H9 (cell line): ENCODE results near the gene TOM1L2. TPM values are rescaled to one million over a fixed set of nuclear protein-coding genes. Genes with fewer than 3 reads are reported as not detected.

Experiments
- DNase-seq: peaks from one replicate; pipeline ENCODE4 v3.0.0-alpha.2; 2017
- H2AFZ ChIP-seq: one replicate; pipeline ENCODE4 v1.6.1; 2013; ENCODE audit warnings: mild to moderate bottlenecking, low read length, control low read depth, moderate library complexity
- H2AK5ac ChIP-seq: 2 replicates; pipeline ENCODE4 v1.6.1; 2013; ENCODE audit warnings: low read length, control low read depth, mixed read lengths; ENCODE audit not compliant: insufficient read length
- H2BK120ac ChIP-seq: one replicate; pipeline ENCODE4 v1.6.1; 2013; ENCODE audit warnings: low read depth, mild to moderate bottlenecking, low read length, control low read depth, inconsistent platforms; ENCODE audit not compliant: poor library complexity, severe bottlenecking
- H2BK12ac ChIP-seq: 2 replicates; pipeline ENCODE4 v1.6.1; 2013; ENCODE audit warnings: low read length, control low read depth, mixed read lengths, low read depth; ENCODE audit not compliant: insufficient read length
- H2BK15ac ChIP-seq: 2 replicates; pipeline ENCODE4 v1.6.1; 2013; ENCODE audit warnings: low read depth, low read length, control low read depth
- H2BK20ac ChIP-seq: one replicate; pipeline ENCODE4 v1.6.1; 2013; ENCODE audit warnings: low read depth, mild to moderate bottlenecking, low read length, control low read depth, inconsistent platforms; ENCODE audit not compliant: poor library complexity, severe bottlenecking
- H2BK5ac ChIP-seq: 2 replicates; pipeline ENCODE4 v1.6.1; 2013; ENCODE audit warnings: low read length, control low read depth, mixed read lengths; ENCODE audit not compliant: insufficient read length
- H3K14ac ChIP-seq: 2 replicates; pipeline ENCODE4 v1.6.1; 2013; ENCODE audit warnings: low read length, control low read depth; ENCODE audit not compliant: insufficient read depth
- H3K18ac ChIP-seq: 2 replicates; pipeline ENCODE4 v1.6.1; 2013; ENCODE audit warnings: low read depth, mild to moderate bottlenecking, mixed read lengths, low read length, control low read depth; ENCODE audit not compliant: insufficient read length
- H3K23ac ChIP-seq: 2 replicates; pipeline ENCODE4 v1.6.1; 2013; ENCODE audit warnings: low read length, control low read depth, mixed read lengths, low read depth; ENCODE audit not compliant: insufficient read length
- H3K23me2 ChIP-seq: 2 replicates; pipeline ENCODE4 v1.6.1; 2013; ENCODE audit warnings: low read depth, mild to moderate bottlenecking, mixed read lengths, low read length, control low read depth; ENCODE audit not compliant: insufficient read length, poor library complexity, severe bottlenecking
- H3K27ac ChIP-seq: 2 replicates; pipeline ENCODE4 v1.5.1; 2013; ENCODE audit warnings: low read length, control low read depth, mixed read lengths, low read depth; ENCODE audit not compliant: insufficient read length
- H3K27me3 ChIP-seq: 2 replicates; pipeline ENCODE4 v1.6.1; 2013; ENCODE audit warnings: low read length, control low read depth, inconsistent platforms; ENCODE audit not compliant: insufficient read depth
- H3K4ac ChIP-seq: 2 replicates; pipeline ENCODE4 v1.6.1; 2013; ENCODE audit warnings: low read depth, mild to moderate bottlenecking, control low read depth, inconsistent platforms, low read length, moderate library complexity
- H3K4me1 ChIP-seq: 2 replicates; pipeline ENCODE4 v1.6.1; 2013; ENCODE audit warnings: low read length, control low read depth, inconsistent platforms; ENCODE audit not compliant: insufficient read depth
- H3K4me2 ChIP-seq: 2 replicates; pipeline ENCODE4 v1.6.1; 2013; ENCODE audit warnings: low read length, control low read depth, mixed read lengths; ENCODE audit not compliant: insufficient read length, insufficient read depth
- H3K56ac ChIP-seq: 2 replicates; pipeline ENCODE4 v1.6.1; 2013; ENCODE audit warnings: low read depth, mild to moderate bottlenecking, mixed read lengths, low read length, control low read depth; ENCODE audit not compliant: insufficient read length
- H3K79me1 ChIP-seq: 2 replicates; pipeline ENCODE4 v1.6.1; 2013; ENCODE audit warnings: low read depth, mild to moderate bottlenecking, moderate library complexity, low read length, control low read depth, inconsistent platforms; ENCODE audit not compliant: insufficient read depth, poor library complexity, severe bottlenecking
- H3K79me2 ChIP-seq: 2 replicates; pipeline ENCODE4 v1.6.1; 2013; ENCODE audit warnings: low read length, control low read depth, inconsistent platforms; ENCODE audit not compliant: insufficient read depth
- H3K9ac ChIP-seq: 2 replicates; pipeline ENCODE4 v1.6.1; 2013; ENCODE audit warnings: low read length, control low read depth, mixed read lengths; ENCODE audit not compliant: insufficient read length; ENCODE audit errors: extremely low read depth
- H3K9me3 ChIP-seq: one replicate; pipeline ENCODE4 v1.6.1; 2013; ENCODE audit warnings: low read depth, low read length, inconsistent platforms; ENCODE audit not compliant: control insufficient read depth
- H3T11ph ChIP-seq: one replicate; pipeline ENCODE4 v1.6.1; 2013; ENCODE audit warnings: mild to moderate bottlenecking, low read length, control low read depth, inconsistent platforms
- H4K20me1 ChIP-seq: one replicate; pipeline ENCODE4 v1.6.1; 2013; ENCODE audit not compliant: control insufficient read depth, insufficient read length, insufficient read depth
- H4K5ac ChIP-seq: 2 replicates; pipeline ENCODE4 v1.6.1; 2013; ENCODE audit warnings: low read depth, mild to moderate bottlenecking, mixed read lengths, low read length, control low read depth; ENCODE audit not compliant: insufficient read length
- H4K8ac ChIP-seq: replicated peaks from 2 replicates; pipeline ENCODE4 v1.6.1; 2013; ENCODE audit warnings: low read length, control low read depth, mixed read lengths, low read depth; ENCODE audit not compliant: insufficient read length
- H4K91ac ChIP-seq: 2 replicates; pipeline ENCODE4 v1.6.1; 2013; ENCODE audit warnings: low read depth, mild to moderate bottlenecking, moderate library complexity, mixed read lengths, low read length, control low read depth; ENCODE audit not compliant: insufficient read length
- H3K27ac Mint-ChIP-seq, 3 experiments: 2 replicates in 2 of 3; 3 replicates in 1 of 3; pipeline ENCODE4 v1.8.0; 2020 to 2021; ENCODE audit warnings: mixed read lengths in 3 of 3, mild to moderate bottlenecking in 1 of 3, moderate library complexity in 1 of 3
- H3K27me3 Mint-ChIP-seq: 2 replicates; pipeline ENCODE4 v1.8.0; 2021; ENCODE audit warnings: low read depth, mild to moderate bottlenecking, moderate library complexity, mixed read lengths
- H3K36me3 Mint-ChIP-seq, 3 experiments: 2 replicates in 2 of 3; 3 replicates in 1 of 3; pipeline ENCODE4 v1.8.0; 2020 to 2021; ENCODE audit warnings: low read depth in 3 of 3, mixed read lengths in 3 of 3; ENCODE audit not compliant: insufficient read depth in 1 of 3
- H3K4me1 Mint-ChIP-seq, 2 experiments: 2 replicates each; pipeline ENCODE4 v1.8.0; 2020; ENCODE audit warnings: mixed read lengths in 2 of 2
- H3K4me3 Mint-ChIP-seq, 2 experiments: 2 replicates in 1 of 2; 3 replicates in 1 of 2; pipeline ENCODE4 v1.8.0; 2020 to 2021; ENCODE audit warnings: mild to moderate bottlenecking in 2 of 2, mixed read lengths in 2 of 2, moderate library complexity in 1 of 2
- H3K9me3 Mint-ChIP-seq, 2 experiments: 2 replicates in 1 of 2; 3 replicates in 1 of 2; pipeline ENCODE4 v1.8.0; 2020; ENCODE audit warnings: mild to moderate bottlenecking in 2 of 2, mixed read lengths in 2 of 2, moderate library complexity in 1 of 2
- WGBS: extraction: QIAGEN DNeasy Blood & Tissue Kit; methylation state at CpG from one replicate; pipeline ENCODE4 v1.1.7; 2013; ENCODE audit warnings: missing lambda C conversion rate, low lambda C conversion rate, mixed read lengths; ENCODE audit not compliant: insufficient read length; ENCODE audit errors: extremely low coverage; 5-methylcytosine and 5-hydroxymethylcytosine counted together
- total RNA-seq: library from RNA; stranded (reverse); gene quantifications from 2 replicates; pipeline ENCODE4 v1.2.1, GENCODE V29; 2021
- TF ChIP-seq, protein P1 (sequence below): fragments of 200-600 bp; sonication (generic); conservative IDR thresholded peaks from 3 replicates; pipeline ENCODE4 v1.8.0; 2021; ENCODE audit warnings: antibody characterized with exemption, mild to moderate bottlenecking

The TOM1L2 gene
- total RNA-seq, 1 experiment from 2014 or later: 4.6 TPM

DNA sequence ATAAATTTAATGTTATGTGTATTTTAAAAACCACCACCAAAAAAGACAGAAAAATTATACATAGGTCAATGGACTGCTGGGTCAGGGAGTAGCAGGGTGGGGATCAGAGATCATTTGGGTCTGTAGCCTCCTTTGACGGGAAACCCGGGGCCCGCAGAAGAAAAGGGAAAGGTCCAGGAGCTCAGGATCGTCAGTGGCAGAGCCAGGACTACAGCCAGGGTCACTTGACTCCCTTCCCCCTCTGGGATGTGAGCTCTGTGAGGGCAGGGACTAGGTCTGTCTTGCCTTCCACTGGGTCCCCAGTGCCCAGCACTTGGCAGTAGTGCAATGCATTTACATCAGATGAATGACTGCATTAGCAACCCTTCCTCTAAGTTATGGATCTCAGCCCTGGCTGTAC lies 62.1 kb downstream of the TOM1L2 start:
- Histone ChIP-seq H2AFZ (no peak overlapping the region), H3K23me2 (no peaks in the 10 kb centered on the region), H4K8ac (no peak overlapping the region), H3T11ph (no peak overlapping the region), H2BK15ac (no peak overlapping the region), H3K18ac (no peak overlapping the region), H4K91ac (no peak overlapping the region), H3K9ac (no peak overlapping the region), H3K4ac (no peak overlapping the region), H3K23ac (no peak overlapping the region), H3K79me2 (no peaks in the 10 kb centered on the region), H2BK5ac (no peak overlapping the region), H4K5ac (no peak overlapping the region), H2BK12ac (no peak overlapping the region), H3K56ac (no peak overlapping the region), H2AK5ac (no peak overlapping the region), H3K27me3 (no peaks in the 10 kb centered on the region), H3K14ac (no peak overlapping the region), H3K9me3 (no peaks in the 10 kb centered on the region), H2BK20ac (no peak overlapping the region), H3K27ac (no peak overlapping the region), H3K4me2 (no peak overlapping the region), H3K4me1 (peaks cover 2% of the 10 kb centered on the region; the same call in 1 of the 2 replicates), H4K20me1 (no peaks in the 10 kb centered on the region), H2BK120ac (no peak overlapping the region), H3K79me1 (no peaks in the 10 kb centered on the region)
- Mint-ChIP-seq H3K4me1 (peaks cover 20 to 27% of the 10 kb centered on the region in 2 experiments), H3K9me3 (peaks cover 0 to 3% of the 10 kb centered on the region in 2 experiments; a peak in 3 of 5 replicates), H3K27me3 (no peaks in the 10 kb centered on the region), H3K27ac (no peak overlapping the region), H3K4me3 (no peak overlapping the region), H3K36me3 (peaks cover 0 to 3% (median 0%) of the 10 kb centered on the region in 3 experiments; a peak in 3 of 7 replicates)
- WGBS: no CpG with 5 or more reads among the region's 4 CpGs
- TF ChIP-seq, protein P1, sequence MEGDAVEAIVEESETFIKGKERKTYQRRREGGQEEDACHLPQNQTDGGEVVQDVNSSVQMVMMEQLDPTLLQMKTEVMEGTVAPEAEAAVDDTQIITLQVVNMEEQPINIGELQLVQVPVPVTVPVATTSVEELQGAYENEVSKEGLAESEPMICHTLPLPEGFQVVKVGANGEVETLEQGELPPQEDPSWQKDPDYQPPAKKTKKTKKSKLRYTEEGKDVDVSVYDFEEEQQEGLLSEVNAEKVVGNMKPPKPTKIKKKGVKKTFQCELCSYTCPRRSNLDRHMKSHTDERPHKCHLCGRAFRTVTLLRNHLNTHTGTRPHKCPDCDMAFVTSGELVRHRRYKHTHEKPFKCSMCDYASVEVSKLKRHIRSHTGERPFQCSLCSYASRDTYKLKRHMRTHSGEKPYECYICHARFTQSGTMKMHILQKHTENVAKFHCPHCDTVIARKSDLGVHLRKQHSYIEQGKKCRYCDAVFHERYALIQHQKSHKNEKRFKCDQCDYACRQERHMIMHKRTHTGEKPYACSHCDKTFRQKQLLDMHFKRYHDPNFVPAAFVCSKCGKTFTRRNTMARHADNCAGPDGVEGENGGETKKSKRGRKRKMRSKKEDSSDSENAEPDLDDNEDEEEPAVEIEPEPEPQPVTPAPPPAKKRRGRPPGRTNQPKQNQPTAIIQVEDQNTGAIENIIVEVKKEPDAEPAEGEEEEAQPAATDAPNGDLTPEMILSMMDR: no peak
- no peak for DNase-seq
